Transverse colon (tissue), 4 donors: ENCODE data around the gene SEBOX.

Source experiments
- EP300 ChIP-seq: sonication (generic); formaldehyde crosslinking; IDR thresholded peaks from one replicate; pipeline ENCODE4 v1.6.1; 2017; ENCODE audit warnings: antibody characterized with exemption, low read depth
- POLR2A ChIP-seq: fragments of 450-650 bp; IDR thresholded peaks from one replicate; pipeline ENCODE4 v1.6.1; 2016; ENCODE audit warnings: antibody characterized with exemption, mild to moderate bottlenecking, moderate library complexity
- POLR2AphosphoS5 ChIP-seq, 3 donors: sonication (generic); formaldehyde crosslinking; IDR thresholded peaks; one replicate each; pipeline ENCODE4 v1.6.1; 2016; ENCODE audit warnings: antibody characterized with exemption in 3 of 3
- TF ChIP-seq, protein P1 (sequence below), 5 experiments: fragments of 200-600 bp in 3 of 5; fragments of 450-650 bp in 2 of 5; sonication (generic) in 3 of 5; IDR thresholded peaks; 1 replicate in 2 of 5; 2 replicates in 3 of 5; pipeline ENCODE4 v1.5.1; 2016 to 2017; ENCODE audit warnings: antibody characterized with exemption in 5 of 5, inconsistent platforms in 3 of 5, mild to moderate bottlenecking in 2 of 5, moderate library complexity in 1 of 5

- TF ChIP-seq, protein P1, sequence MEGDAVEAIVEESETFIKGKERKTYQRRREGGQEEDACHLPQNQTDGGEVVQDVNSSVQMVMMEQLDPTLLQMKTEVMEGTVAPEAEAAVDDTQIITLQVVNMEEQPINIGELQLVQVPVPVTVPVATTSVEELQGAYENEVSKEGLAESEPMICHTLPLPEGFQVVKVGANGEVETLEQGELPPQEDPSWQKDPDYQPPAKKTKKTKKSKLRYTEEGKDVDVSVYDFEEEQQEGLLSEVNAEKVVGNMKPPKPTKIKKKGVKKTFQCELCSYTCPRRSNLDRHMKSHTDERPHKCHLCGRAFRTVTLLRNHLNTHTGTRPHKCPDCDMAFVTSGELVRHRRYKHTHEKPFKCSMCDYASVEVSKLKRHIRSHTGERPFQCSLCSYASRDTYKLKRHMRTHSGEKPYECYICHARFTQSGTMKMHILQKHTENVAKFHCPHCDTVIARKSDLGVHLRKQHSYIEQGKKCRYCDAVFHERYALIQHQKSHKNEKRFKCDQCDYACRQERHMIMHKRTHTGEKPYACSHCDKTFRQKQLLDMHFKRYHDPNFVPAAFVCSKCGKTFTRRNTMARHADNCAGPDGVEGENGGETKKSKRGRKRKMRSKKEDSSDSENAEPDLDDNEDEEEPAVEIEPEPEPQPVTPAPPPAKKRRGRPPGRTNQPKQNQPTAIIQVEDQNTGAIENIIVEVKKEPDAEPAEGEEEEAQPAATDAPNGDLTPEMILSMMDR (IDR thresholded peaks at IDR 0.05), result no peak
- TF ChIP-seq EP300, result no peak
- no peak for TF ChIP-seq POLR2A
- no peak for TF ChIP-seq POLR2AphosphoS5 (IDR thresholded peaks at IDR 0.05)
Measured at GRCh38 chr17:28390563-28390962, 25.6 kb upstream of the SEBOX start.
